HG03159 (cell line): ENCODE results near the gene FOCAD.

ENCODE experiments used
- ATAC-seq: cut with Tn5 transposase; IDR thresholded peaks from one replicate; pipeline ENCODE4 v1.9.1; 2021; ENCODE audit warnings: mild to moderate bottlenecking, moderate library complexity; ENCODE audit not compliant: unreplicated experiment

Gene FOCAD

GRCh38 chr9:20872340-20872977, 188.4 kb downstream of the FOCAD start:
- no peak for ATAC-seq

DNA sequence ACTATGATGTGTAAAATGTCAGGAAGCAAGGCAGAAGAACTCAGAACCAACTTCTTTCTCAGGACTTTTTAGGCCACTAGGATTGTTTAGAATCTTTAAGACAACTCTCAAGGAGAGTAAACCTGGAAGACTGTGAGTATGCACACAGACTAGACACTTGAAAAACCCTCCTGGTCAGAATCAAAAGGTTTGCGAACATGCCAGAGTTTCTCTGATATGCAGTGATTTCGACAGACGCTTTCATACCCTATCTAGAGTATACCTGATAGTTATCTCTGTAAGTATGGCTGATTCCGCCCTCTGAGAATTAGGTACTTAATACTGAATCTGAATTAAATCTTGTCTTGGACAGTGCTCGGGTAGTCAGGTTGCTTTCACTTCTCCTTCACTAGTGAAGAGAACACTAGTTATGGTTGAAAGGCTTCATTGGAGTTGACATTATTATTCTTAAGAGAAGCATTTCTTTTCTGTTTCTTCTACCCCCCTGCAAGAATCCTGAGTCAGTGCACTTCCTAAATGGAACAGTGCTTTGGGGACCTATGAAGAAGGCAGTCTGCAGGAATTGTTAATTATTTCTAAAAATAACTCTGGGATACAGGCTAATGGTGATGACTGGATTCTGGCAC, 189.3 kb downstream of the FOCAD start:
- no peak for ATAC-seq

GRCh38 chr9:20880271-20880670, 196.2 kb downstream of the FOCAD start:
- ATAC-seq = no peak

GRCh38 chr9:20880675-20881074, 196.6 kb downstream of the FOCAD start:
- ATAC-seq = no peak

DNA sequence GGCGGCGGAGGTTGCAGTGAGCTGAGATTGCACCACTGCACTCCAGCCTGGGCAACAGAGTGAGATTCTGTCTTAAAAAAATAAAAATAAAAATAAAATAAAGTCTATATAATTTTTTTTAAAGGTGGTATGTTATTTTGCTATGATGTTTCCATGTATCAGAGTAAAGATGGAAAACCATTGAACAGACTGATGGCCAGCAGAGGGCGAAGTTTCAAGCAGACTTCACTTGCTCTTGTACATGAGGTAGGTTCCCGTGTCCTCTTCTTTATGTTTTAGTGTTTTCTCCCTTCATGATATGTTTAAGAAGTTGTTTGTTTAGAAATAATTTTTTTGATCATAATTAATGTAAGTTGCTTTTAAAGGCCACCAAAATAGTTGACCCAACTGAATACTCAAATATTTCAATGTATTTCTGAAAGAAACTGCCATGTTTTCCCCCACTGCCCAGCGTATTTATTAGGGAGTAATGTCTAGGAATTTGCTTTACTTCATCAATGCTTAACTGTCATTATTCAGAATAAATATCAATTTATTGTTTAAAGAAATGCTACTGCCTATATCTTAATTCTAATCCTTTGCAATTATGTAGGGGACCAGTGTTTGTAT, 201.0 kb downstream of the FOCAD start:
- ATAC-seq = peak; percentile 67

DNA sequence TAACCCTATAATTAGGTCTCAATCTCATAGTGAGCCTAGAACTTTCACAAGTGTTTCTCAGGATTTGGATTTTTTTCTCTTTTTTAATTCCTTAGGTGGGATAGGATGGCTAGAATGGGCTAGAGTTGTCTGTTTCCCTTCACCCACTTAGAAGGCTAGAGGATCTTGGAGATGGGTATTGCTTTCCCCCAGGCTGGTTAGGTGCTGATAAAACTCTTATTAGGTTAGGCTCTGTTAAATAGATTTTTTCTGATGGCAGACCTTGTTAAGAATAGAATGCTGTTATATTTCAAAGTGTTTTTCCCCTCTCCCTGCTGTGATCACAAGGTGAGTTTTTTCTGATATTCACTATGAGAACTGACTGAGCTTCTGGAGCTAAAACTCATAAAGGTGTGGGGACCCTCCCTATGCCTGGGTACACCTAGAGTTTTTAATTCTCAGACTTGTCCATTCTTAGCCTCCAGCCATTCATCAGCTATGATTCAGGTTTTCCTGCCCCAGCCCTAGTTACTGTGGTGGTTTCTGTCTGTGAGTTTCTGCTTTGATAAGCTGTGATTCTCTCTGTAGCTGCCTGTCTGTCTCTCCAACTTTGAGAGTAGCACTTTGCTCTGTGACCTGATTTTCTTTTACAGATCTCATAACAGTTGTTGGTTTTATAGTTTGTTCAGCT, 215.0 kb downstream of the FOCAD start:
- no peak for ATAC-seq

GRCh38 chr9:20903212-20903611, 219.2 kb downstream of the FOCAD start:
- ATAC-seq = no peak

- no peak for ATAC-seq
These were observed 220.9 kb downstream of the FOCAD start for GRCh38 chr9:20904995-20905394.

GRCh38 chr9:20906326-20906725, 222.3 kb downstream of the FOCAD start:
- no peak for ATAC-seq

GRCh38 chr9:20908461-20908860, 224.4 kb downstream of the FOCAD start:
- no peak for ATAC-seq

DNA sequence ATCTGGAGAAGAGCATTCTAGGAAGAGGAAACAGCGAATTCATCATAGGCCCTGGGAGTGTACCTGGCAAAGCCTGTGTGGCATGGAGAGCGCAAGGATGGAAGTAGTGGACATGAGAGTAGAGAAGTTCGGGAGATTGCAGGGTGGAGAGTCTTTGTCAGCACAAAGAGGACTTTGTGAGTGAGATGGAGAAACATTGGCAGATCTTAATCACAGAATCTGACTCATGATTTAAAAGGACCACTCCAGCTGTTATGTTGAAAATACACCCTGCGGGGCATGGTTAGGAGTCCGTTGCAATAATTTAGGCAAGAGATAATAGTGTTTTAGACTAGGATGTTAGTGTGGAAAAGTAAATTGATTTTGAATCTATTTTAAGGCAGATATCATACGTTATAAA, 230.5 kb downstream of the FOCAD start:
- no peak for ATAC-seq

GRCh38 chr9:20921362-20921761, 237.3 kb downstream of the FOCAD start:
- no peak for ATAC-seq

DNA sequence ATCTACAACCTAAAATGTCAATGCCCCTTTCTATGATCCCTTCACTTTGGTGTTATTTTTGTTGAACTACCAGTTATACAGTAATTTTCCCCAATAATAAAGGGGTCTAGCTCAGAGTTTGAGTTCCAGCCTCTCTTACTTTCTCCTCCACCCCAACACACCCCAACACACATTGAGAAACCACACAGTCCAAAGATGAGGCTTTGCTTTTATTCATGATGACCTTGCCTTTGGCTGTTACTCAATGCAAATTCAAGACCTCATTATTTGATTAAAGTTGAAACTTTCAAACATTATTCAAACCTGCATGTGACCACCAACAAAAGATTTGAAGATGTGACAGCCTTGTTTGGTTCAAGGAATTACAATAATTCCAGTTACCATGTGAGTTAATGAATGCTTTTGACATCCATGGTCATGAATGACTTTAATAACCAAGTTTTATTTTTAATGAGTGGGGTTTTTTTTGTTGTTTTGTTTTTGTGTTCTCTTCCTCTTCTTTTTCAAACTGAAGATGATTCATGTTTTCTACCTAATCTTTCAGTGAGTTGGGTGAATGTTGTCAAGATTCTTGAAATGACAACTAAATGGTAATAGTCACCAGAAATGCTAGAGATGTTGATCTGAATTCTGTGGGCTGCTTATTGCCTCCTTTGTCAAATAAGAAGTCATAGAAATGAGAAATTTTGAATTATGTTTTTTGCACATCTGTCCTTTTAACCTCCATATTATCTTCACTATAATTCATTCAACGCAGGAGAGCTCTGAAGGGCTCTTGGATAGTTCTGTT, 241.4 kb downstream of the FOCAD start:
- no peak for ATAC-seq

GRCh38 chr9:20929276-20929675, 245.2 kb downstream of the FOCAD start:
- no peak for ATAC-seq

- ATAC-seq = no peak
These were observed 246.8 kb downstream of the FOCAD start for GRCh38 chr9:20930836-20931235.

- ATAC-seq = peak; percentile 35
These were observed 256.6 kb downstream of the FOCAD start for GRCh38 chr9:20940447-20941173.

DNA sequence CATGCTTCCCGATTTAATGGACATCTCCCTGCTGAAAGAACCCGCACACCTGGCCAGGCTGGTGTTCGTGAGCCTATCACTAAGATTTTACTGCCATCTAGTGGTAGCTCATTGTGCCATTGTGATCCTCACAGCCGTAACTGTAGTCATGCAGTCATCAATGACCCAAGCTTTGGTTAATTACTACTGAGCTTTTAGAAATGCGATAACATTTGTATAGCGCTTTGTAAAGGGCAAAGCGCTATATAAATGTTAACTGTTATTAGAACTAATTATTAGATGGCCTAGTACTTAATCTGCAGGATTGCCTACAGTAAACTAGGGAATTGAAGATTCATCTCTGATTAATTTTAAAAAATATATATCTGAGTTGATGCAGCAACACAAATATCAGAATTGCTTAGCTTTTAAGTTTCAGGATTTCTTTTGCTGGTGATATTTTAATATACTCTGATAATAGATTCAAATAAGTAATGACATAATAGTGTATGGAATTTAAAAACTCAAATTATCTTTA, 257.2 kb downstream of the FOCAD start:
- peak; percentile 88 for ATAC-seq

- no peak for ATAC-seq
These were observed 260.4 kb downstream of the FOCAD start for GRCh38 chr9:20944507-20944906.

DNA sequence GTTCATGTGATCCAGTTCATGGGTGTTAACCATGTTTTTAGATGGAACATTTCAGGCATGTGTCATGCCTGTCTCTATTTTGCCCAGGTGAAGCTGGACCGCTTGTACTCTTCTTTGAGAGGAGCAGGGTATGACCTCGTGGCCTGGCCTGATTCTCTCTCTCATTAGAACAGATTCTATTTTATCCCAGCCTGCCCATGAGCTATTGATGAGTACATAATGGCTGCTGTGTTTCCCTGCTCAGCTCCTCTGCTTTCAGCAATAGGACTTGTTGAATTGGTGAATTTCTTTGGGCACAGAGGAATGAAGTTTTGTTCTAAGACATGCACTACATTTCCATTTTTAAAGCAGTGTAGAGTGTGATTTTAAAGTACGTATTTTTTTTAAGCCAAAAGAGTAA, 261.2 kb downstream of the FOCAD start:
- ATAC-seq = no peak

DNA sequence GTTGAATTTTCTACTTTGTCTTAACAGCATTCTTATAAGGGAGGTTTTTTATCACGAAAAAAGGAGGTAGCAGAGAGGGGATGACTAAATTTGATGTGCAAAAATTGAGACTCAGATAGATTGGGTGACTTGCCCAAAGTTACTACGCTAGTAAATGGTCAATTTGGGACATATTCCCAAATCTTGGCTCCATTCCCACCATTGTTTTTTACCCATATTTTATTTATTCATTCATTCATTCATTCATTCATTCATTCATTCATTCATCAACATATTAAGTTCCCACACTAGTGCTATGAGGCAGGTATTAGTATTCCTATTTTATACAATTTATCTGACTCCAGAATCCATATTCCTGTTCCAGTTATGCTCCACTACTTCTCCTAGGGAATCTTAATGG, 261.8 kb downstream of the FOCAD start:
- ATAC-seq = no peak
